ENCODE measurements around the gene GRIN1. TPM values are rescaled to one million over a fixed set of nuclear protein-coding genes. Genes with fewer than 3 reads are reported as not detected.

GRIN1 gene
- total RNA-seq, 1 donor from 2014 or later: not detected

GRCh38 chr9:137189297-137190295 lies 50.6 kb downstream of the GRIN1 start:
- peak; percentile 78 for DNase-seq (ENCODE audit: low read depth)

GRCh38 chr9:137190315-137190856 lies 51.4 kb downstream of the GRIN1 start:
- peak; percentile 85 for DNase-seq (ENCODE audit: low read depth)

- DNase-seq (ENCODE audit: low read depth): no peak
Observed at GRCh38 chr9:137191245-137191644, 52.3 kb downstream of the GRIN1 start.

- no peak for DNase-seq (ENCODE audit: low read depth)
Observed at GRCh38 chr9:137191691-137192447, 52.9 kb downstream of the GRIN1 start.

GRCh38 chr9:137192448-137192780 lies 53.5 kb downstream of the GRIN1 start:
- DNase-seq (ENCODE audit: low read depth): no peak

GRCh38 chr9:137192859-137193258 lies 53.9 kb downstream of the GRIN1 start:
- DNase-seq (ENCODE audit: low read depth): no peak

GRCh38 chr9:137193771-137194170 lies 54.8 kb downstream of the GRIN1 start:
- no peak for DNase-seq (ENCODE audit: low read depth)

GRCh38 chr9:137194388-137194787 lies 55.4 kb downstream of the GRIN1 start:
- peak; percentile 25 for DNase-seq (ENCODE audit: low read depth)

GRCh38 chr9:137194909-137195308 lies 56.0 kb downstream of the GRIN1 start:
- no peak for DNase-seq (ENCODE audit: low read depth)

GRCh38 chr9:137195525-137196220 lies 56.7 kb downstream of the GRIN1 start:
- DNase-seq (ENCODE audit: low read depth): no peak

GRCh38 chr9:137198051-137198901 lies 59.3 kb downstream of the GRIN1 start:
- peak; percentile 23 for DNase-seq (ENCODE audit: low read depth)

GRCh38 chr9:137198902-137199283 lies 59.9 kb downstream of the GRIN1 start:
- no peak for DNase-seq (ENCODE audit: low read depth)

- DNase-seq (ENCODE audit: low read depth): no peak
Observed at GRCh38 chr9:137199411-137200121, 60.6 kb downstream of the GRIN1 start.

GRCh38 chr9:137200311-137201204 lies 61.6 kb downstream of the GRIN1 start, which contains the start of gene TPRN:
TSS of gene TPRN (minus strand) at chr9:137200741. CDS start at chr9:137200711, 30 bp downstream.
- peak; percentile 100 for DNase-seq (ENCODE audit: low read depth)

GRCh38 chr9:137201205-137201868 lies 62.4 kb downstream of the GRIN1 start:
- DNase-seq (ENCODE audit: low read depth): no peak

- no peak for DNase-seq (ENCODE audit: low read depth)
Observed at GRCh38 chr9:137202966-137203365, 64.0 kb downstream of the GRIN1 start.

- no peak for DNase-seq (ENCODE audit: low read depth)
Observed at GRCh38 chr9:137204731-137205125, 65.8 kb downstream of the GRIN1 start.

Measured in myocyte (in vitro differentiated cells).